Measurements from ENCODE around the gene NME3. TPM values are rescaled to one million over a fixed set of nuclear protein-coding genes. Genes with fewer than 3 reads are reported as not detected.

The NME3 gene
- total RNA-seq, 1 experiment from 2014 or later: 76.9 TPM

GRCh38 chr16:1766231-1766630 is 5.1 kb downstream of the NME3 start:
- Histone ChIP-seq H3T11ph (ENCODE audit: low read length) (no peak overlapping the region), H3K9ac (ENCODE audit: extremely low read depth, insufficient read length, low read length) (no peak overlapping the region), H3K56ac (ENCODE audit: insufficient read length, low read depth, low read length) (no peak overlapping the region), H2BK20ac (ENCODE audit: low read depth, low read length, poor library complexity, severe bottlenecking) (no peak overlapping the region), H2AFZ (ENCODE audit: low read length) (no peak overlapping the region), H3K4ac (ENCODE audit: low read depth, low read length) (no peak overlapping the region), H3K27ac (ENCODE audit: insufficient read length, low read depth, low read length) (no peak overlapping the region), H2BK120ac (ENCODE audit: low read depth, low read length, poor library complexity, severe bottlenecking) (no peak overlapping the region), H4K5ac (ENCODE audit: insufficient read length, low read depth, low read length) (no peak overlapping the region), H3K14ac (ENCODE audit: insufficient read depth, low read length) (no peak overlapping the region), H3K23ac (ENCODE audit: insufficient read length, low read depth, low read length) (no peak overlapping the region), H3K4me2 (ENCODE audit: insufficient read depth, insufficient read length, low read length) (no peak overlapping the region), H3K23me2 (ENCODE audit: insufficient read length, low read depth, low read length, poor library complexity, severe bottlenecking) (peaks cover 6% of the 10 kb centered on the region), H3K27me3 (ENCODE audit: insufficient read depth, low read length) (no peaks in the 10 kb centered on the region), H4K8ac (replicated peaks; ENCODE audit: insufficient read length, low read depth, low read length) (no peak overlapping the region), H4K20me1 (ENCODE audit: control insufficient read depth, insufficient read depth, insufficient read length) (no peaks in the 10 kb centered on the region), H2AK5ac (ENCODE audit: insufficient read length, low read length) (no peak overlapping the region), H3K9me3 (ENCODE audit: control insufficient read depth, low read depth, low read length) (no peaks in the 10 kb centered on the region), H3K18ac (ENCODE audit: insufficient read length, low read depth, low read length) (no peak overlapping the region), H2BK12ac (ENCODE audit: insufficient read length, low read depth, low read length) (no peak overlapping the region), H3K79me1 (ENCODE audit: insufficient read depth, low read depth, low read length, poor library complexity, severe bottlenecking) (no peaks in the 10 kb centered on the region), H2BK5ac (ENCODE audit: insufficient read length, low read length) (no peak overlapping the region), H3K79me2 (ENCODE audit: insufficient read depth, low read length) (no peaks in the 10 kb centered on the region), H4K91ac (ENCODE audit: insufficient read length, low read depth, low read length) (no peak overlapping the region), H2BK15ac (ENCODE audit: low read depth, low read length) (no peak overlapping the region), H3K4me1 (ENCODE audit: insufficient read depth, low read length) (no peaks in the 10 kb centered on the region)
- H3K27me3 Mint-ChIP-seq (ENCODE audit: low read depth): no peaks in the 10 kb centered on the region; the same call in 1 of the 2 replicates
- no peak for DNase-seq
- H3K36me3 Mint-ChIP-seq (ENCODE audit: insufficient read depth in 1 of 3, low read depth in 3 of 3): peaks cover 5 to 37% (median 27%) of the 10 kb centered on the region in 3 experiments; a peak in 6 of 7 replicates
- H3K9me3 Mint-ChIP-seq: no peaks in the 10 kb centered on the region
- H3K4me1 Mint-ChIP-seq: peaks cover 3 to 7% of the 10 kb centered on the region in 2 experiments
- TF ChIP-seq, protein P1, sequence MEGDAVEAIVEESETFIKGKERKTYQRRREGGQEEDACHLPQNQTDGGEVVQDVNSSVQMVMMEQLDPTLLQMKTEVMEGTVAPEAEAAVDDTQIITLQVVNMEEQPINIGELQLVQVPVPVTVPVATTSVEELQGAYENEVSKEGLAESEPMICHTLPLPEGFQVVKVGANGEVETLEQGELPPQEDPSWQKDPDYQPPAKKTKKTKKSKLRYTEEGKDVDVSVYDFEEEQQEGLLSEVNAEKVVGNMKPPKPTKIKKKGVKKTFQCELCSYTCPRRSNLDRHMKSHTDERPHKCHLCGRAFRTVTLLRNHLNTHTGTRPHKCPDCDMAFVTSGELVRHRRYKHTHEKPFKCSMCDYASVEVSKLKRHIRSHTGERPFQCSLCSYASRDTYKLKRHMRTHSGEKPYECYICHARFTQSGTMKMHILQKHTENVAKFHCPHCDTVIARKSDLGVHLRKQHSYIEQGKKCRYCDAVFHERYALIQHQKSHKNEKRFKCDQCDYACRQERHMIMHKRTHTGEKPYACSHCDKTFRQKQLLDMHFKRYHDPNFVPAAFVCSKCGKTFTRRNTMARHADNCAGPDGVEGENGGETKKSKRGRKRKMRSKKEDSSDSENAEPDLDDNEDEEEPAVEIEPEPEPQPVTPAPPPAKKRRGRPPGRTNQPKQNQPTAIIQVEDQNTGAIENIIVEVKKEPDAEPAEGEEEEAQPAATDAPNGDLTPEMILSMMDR (conservative IDR thresholded peaks at IDR 0.05): no peak
- H3K27ac Mint-ChIP-seq: no peak overlapping the region
- WGBS (ENCODE audit: extremely low coverage, insufficient read length, low lambda C conversion rate): no CpG with 5 or more reads among the region's 19 CpGs
- no peak overlapping the region for H3K4me3 Mint-ChIP-seq

Data from H9 (cell line).